Placental epithelial cell (primary cell): ENCODE measurements around the gene SGMS2. TPM values are rescaled to one million over a fixed set of nuclear protein-coding genes. Genes with fewer than 3 reads are reported as not detected.

Experiments
- small RNA-seq: library from RNA; depleted of rRNA; stranded (forward); fragments of <200 nt; gene quantifications from one replicate; pipeline ENCODE3, GENCODE V24; 2012
- total RNA-seq: library from RNA; depleted of rRNA; stranded (reverse); fragments of >200 nt; gene quantifications from 2 replicates; pipeline ENCODE4 v1.2.3, GENCODE V29; 2012

SGMS2 gene
- 142 and 419 TPM in 2 replicates for total RNA-seq

DNA sequence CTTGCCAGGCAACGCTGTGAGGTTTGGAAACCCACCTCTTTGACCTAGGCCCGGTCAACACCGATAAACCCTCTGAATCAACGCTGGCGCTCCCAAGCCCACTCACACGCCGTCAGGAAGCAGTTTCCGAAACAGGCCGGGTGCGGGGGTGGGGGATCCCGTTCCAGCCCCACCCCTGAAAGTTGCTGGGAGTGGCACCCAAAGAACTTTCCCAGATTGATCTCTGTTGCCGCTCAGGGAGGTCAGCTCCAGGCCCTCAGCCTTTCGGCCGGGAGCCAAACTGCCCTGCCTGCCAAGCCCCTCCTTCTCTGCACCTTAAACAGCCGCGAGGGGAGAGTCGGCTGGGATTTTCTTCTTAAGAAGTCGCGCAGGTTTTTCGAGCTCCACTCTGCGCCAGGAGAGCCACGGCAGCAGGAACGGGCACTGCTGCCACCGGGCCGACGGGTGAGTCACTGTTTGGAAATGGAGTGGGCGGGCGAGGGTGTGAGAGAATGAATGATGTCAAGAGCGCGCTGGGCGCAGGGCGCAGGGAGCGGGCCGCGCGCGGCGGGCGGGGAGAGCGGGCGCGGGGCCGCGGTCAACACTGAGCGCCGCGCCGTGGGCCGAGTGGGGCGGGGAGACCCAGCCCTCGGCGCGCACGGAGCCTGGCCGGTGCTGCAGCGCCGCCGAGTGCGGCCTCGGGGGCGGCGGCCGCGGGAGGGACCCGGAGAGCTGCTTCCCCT lies at the start of gene SGMS2:
SGMS2 (plus strand) TSS at position 583 of the 722 bp plus-strand sequence. CDS start 70,622 bp downstream, outside the sequence.

DNA sequence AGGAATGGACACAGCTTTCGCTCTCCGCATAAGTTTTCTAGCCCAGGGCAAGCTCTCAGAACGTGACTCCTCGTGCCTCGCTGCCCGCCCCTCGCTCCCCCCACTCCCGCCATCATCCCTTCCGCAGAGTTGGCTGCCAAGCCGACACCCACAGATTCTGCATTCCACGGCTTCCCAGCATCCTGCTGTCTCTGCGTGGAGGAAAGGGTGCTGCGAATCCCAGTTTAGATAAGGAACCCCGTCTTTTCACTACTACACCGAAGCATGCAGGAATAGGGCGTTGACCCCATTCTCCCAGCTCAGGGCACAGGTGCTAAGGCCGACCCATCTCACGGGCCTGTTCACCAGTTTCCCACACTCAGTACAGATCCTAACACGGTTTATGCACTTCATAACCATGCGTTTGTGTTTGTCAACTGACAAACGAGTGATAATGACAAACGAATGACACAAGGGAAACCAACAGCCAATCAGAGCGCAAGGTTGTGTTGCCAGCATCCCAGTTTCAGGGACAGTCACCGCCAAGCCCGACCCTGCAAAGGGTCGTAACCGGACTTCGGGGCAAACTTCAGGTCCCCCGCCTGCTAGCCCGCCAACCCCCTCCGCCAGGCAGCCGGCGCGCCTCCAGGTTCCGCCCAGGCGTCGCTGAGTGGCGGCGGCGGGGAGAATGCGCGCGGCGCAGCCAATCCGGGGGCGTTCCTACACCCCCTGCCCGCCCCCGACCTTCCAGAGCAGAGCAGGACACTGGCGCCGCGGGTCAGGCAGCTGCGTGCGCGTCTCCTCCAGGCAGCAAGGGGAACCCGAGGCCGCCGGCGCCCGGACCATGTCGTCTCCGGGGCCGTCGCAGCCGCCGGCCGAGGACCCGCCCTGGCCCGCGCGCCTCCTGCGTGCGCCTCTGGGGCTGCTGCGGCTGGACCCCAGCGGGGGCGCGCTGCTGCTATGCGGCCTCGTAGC lies 106.4 kb downstream of the SGMS2 start, which contains the start of gene CYP2U1:
CYP2U1 (plus strand) TSS at position 729 of the 954 bp plus-strand sequence; CDS start at position 824, 95 bp downstream.

Small RNA genes within 50 kb of the gene (small RNA-seq; reads per million reads assigned to genes)
- gene RNU6-733P = not detected

Other genes with a start within 250 kb of the SGMS2 start
- gene PAPSS1, start 104.7 kb upstream of the SGMS2 start, total RNA-seq = 94.1 and 99.3 TPM in 2 replicates
- 2.7 and 8.2 TPM in 2 replicates for gene CYP2U1, start 106.6 kb downstream of the SGMS2 start, total RNA-seq
- 10.6 and 14.1 TPM in 2 replicates for gene HADH, start 165.0 kb downstream of the SGMS2 start, total RNA-seq